ENCODE measurements around the gene DGKA.

The DGKA gene

GRCh38 chr12:55927588-55928502 lies 3.1 kb upstream of the DGKA start, which contains the start of gene PYM1:
Gene PYM1 (minus strand): TSS chr12:55927894. CDS start chr12:55927761, 133 bp downstream.
- Histone ChIP-seq H3K4me1 (ENCODE audit: low read length) (peaks cover 45% of the 10 kb centered on the region), H4K20me1 (ENCODE audit: insufficient read depth, low read length) (no peaks in the 10 kb centered on the region; the same call in 1 of the 2 replicates), H3K79me2 (ENCODE audit: low read length) (peaks cover 51% of the 10 kb centered on the region), H3K36me3 (replicated peaks; ENCODE audit: low read depth, low read length) (peaks cover 7% of the 10 kb centered on the region), H3K27ac (ENCODE audit: low read length) (peak within 1 kb of the TSS; percentile 95), H2AFZ (ENCODE audit: low read depth, low read length) (peak within 1 kb of the TSS; percentile 81), H3K9ac (ENCODE audit: low read length) (peak within 1 kb of the TSS; percentile 97), H3K4me2 (ENCODE audit: low read length) (peak within 1 kb of the TSS; percentile 96), H3K27me3 (ENCODE audit: low read depth, low read length) (peaks cover 2% of the 10 kb centered on the region; the same call in 1 of the 2 replicates), H3K9me3 (ENCODE audit: insufficient read depth, low read length) (peaks cover 4% of the 10 kb centered on the region; the same call in 1 of the 2 replicates), H3K4me3 (ENCODE audit: low read length) (peak within 1 kb of the TSS; percentile 91)
- TF ChIP-seq EZH2phosphoT487 (IDR thresholded peaks at IDR 0.05; ENCODE audit: low read depth) (no peak), CTCF (IDR thresholded peaks at IDR 0.05; ENCODE audit: low read depth, low read length) (no peak; the same call in 1 of the 2 replicates)

- Histone ChIP-seq H3K9me3 (ENCODE audit: insufficient read depth, low read length) (peaks cover 4% of the 10 kb centered on the region; the same call in 1 of the 2 replicates), H2AFZ (ENCODE audit: low read depth, low read length) (no peak overlapping the region), H3K36me3 (replicated peaks; ENCODE audit: low read depth, low read length) (peaks cover 3% of the 10 kb centered on the region), H3K27me3 (ENCODE audit: low read depth, low read length) (peaks cover 3% of the 10 kb centered on the region; the same call in 1 of the 2 replicates), H3K4me3 (ENCODE audit: low read length) (peak overlapping the region; percentile 91), H3K4me2 (ENCODE audit: low read length) (peak overlapping the region; percentile 95), H3K79me2 (ENCODE audit: low read length) (peaks cover 40% of the 10 kb centered on the region), H3K4me1 (ENCODE audit: low read length) (peaks cover 45% of the 10 kb centered on the region), H3K9ac (ENCODE audit: low read length) (peak overlapping the region; percentile 54), H3K27ac (ENCODE audit: low read length) (peak overlapping the region; percentile 95), H4K20me1 (ENCODE audit: insufficient read depth, low read length) (no peaks in the 10 kb centered on the region; the same call in 1 of the 2 replicates)
- no peak for TF ChIP-seq EZH2phosphoT487 (IDR thresholded peaks at IDR 0.05; ENCODE audit: low read depth)
- no peak for TF ChIP-seq CTCF (IDR thresholded peaks at IDR 0.05; ENCODE audit: low read depth, low read length)
These were observed 1.6 kb upstream of the DGKA start for GRCh38 chr12:55929306-55929791.

GRCh38 chr12:55931317-55931779 lies 386 bp downstream of the DGKA start:
- H3K36me3 ChIP-seq (replicated peaks; ENCODE audit: low read depth, low read length) = no peaks in the 10 kb centered on the region
- H3K79me2 ChIP-seq (ENCODE audit: low read length) = peaks cover 20% of the 10 kb centered on the region
- H2AFZ ChIP-seq (ENCODE audit: low read depth, low read length) = peak overlapping the region; percentile 65
- H3K9ac ChIP-seq (ENCODE audit: low read length) = peak overlapping the region; percentile 73
- H3K4me1 ChIP-seq (ENCODE audit: low read length) = peaks cover 34% of the 10 kb centered on the region
- H3K4me2 ChIP-seq (ENCODE audit: low read length) = peak overlapping the region; percentile 76
- peaks cover 4% of the 10 kb centered on the region; the same call in 1 of the 2 replicates for H3K9me3 ChIP-seq (ENCODE audit: insufficient read depth, low read length)
- H4K20me1 ChIP-seq (ENCODE audit: insufficient read depth, low read length) = no peaks in the 10 kb centered on the region
- no peak for TF ChIP-seq CTCF (IDR thresholded peaks at IDR 0.05; ENCODE audit: low read depth, low read length)
- TF ChIP-seq EZH2phosphoT487 (IDR thresholded peaks at IDR 0.05; ENCODE audit: low read depth) = no peak
- H3K27me3 ChIP-seq (ENCODE audit: low read depth, low read length) = peaks cover 3% of the 10 kb centered on the region; the same call in 1 of the 2 replicates
- peak overlapping the region; percentile 13 for H3K27ac ChIP-seq (ENCODE audit: low read length)
- peak overlapping the region; percentile 78 for H3K4me3 ChIP-seq (ENCODE audit: low read length)

Measured in OCI-LY3 (cell line).